Mesothelial cell of epicardium (in vitro differentiated cells): ENCODE data around the gene RHBDD1. TPM values are rescaled to one million over a fixed set of nuclear protein-coding genes. Genes with fewer than 3 reads are reported as not detected.

ENCODE experiments used
- DNase-seq, 2 experiments: peaks; one replicate each; pipeline ENCODE4 v3.0.0; 2021; ENCODE audit warnings: low spot score in 2 of 2; ENCODE audit not compliant: unreplicated experiment in 2 of 2
- H3K27ac Mint-ChIP-seq: 2 replicates; pipeline ENCODE4 v1.8.0; 2021; ENCODE audit warnings: mixed read lengths
- H3K27me3 Mint-ChIP-seq: 2 replicates; pipeline ENCODE4 v1.8.0; 2021; ENCODE audit warnings: low read depth, mixed read lengths
- H3K36me3 Mint-ChIP-seq: 2 replicates; pipeline ENCODE4 v1.8.0; 2021; ENCODE audit warnings: mixed read lengths
- H3K4me1 Mint-ChIP-seq: 2 replicates; pipeline ENCODE4 v1.8.0; 2021; ENCODE audit warnings: mixed read lengths
- H3K4me3 Mint-ChIP-seq: 2 replicates; pipeline ENCODE4 v1.8.0; 2021; ENCODE audit warnings: mild to moderate bottlenecking, moderate library complexity, mixed read lengths
- H3K9me3 Mint-ChIP-seq: 2 replicates; pipeline ENCODE4 v1.8.0; 2021; ENCODE audit warnings: mixed read lengths
- total RNA-seq: library from RNA; stranded (reverse); gene quantifications from 3 replicates; pipeline ENCODE4 v1.2.1, GENCODE V29; 2021
- TF ChIP-seq, protein P1 (sequence below): fragments of 200-600 bp; sonication (generic); IDR thresholded peaks from one replicate; pipeline ENCODE4 v1.5.0; 2021; ENCODE audit warnings: antibody characterized with exemption; ENCODE audit not compliant: unreplicated experiment

RHBDD1 gene
- total RNA-seq, 1 donor from 2014 or later: 42.2 TPM

DNA sequence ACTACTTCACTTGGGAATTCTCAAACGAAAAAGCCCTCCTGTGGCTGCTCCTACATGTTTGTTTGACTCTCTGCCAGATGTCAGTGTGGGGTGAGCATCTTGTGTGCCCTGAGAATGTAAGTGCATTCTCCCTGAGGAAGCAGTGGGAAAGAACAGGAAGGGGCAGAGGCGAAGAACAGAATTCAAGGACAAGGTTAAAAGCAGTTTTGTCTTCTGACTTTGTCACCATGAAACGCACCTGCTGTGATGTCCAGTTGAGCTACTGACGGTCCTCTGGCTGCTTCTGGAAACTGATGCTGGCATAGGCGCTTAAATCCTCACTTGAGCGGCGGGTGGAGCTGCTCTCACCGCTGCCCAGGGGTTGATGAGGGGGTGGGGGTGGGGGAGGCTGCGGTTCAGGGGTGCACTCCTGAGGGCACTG, 41.1 kb upstream of the RHBDD1 start:
- H3K27me3 Mint-ChIP-seq: no peaks in the 10 kb centered on the region
- DNase-seq: no peak
- peak overlapping the region; percentile 91 for H3K4me3 Mint-ChIP-seq
- peak overlapping the region; percentile 98 for H3K27ac Mint-ChIP-seq
- no peaks in the 10 kb centered on the region for H3K9me3 Mint-ChIP-seq
- H3K4me1 Mint-ChIP-seq: peaks cover 74% of the 10 kb centered on the region
- TF ChIP-seq, protein P1, sequence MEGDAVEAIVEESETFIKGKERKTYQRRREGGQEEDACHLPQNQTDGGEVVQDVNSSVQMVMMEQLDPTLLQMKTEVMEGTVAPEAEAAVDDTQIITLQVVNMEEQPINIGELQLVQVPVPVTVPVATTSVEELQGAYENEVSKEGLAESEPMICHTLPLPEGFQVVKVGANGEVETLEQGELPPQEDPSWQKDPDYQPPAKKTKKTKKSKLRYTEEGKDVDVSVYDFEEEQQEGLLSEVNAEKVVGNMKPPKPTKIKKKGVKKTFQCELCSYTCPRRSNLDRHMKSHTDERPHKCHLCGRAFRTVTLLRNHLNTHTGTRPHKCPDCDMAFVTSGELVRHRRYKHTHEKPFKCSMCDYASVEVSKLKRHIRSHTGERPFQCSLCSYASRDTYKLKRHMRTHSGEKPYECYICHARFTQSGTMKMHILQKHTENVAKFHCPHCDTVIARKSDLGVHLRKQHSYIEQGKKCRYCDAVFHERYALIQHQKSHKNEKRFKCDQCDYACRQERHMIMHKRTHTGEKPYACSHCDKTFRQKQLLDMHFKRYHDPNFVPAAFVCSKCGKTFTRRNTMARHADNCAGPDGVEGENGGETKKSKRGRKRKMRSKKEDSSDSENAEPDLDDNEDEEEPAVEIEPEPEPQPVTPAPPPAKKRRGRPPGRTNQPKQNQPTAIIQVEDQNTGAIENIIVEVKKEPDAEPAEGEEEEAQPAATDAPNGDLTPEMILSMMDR: no peak
- peaks cover 20% of the 10 kb centered on the region for H3K36me3 Mint-ChIP-seq

- Mint-ChIP-seq H3K4me1 (peaks cover 72% of the 10 kb centered on the region), H3K4me3 (peak overlapping the region; percentile 91), H3K27me3 (no peaks in the 10 kb centered on the region), H3K9me3 (no peaks in the 10 kb centered on the region), H3K27ac (peak overlapping the region; percentile 98), H3K36me3 (peaks cover 20% of the 10 kb centered on the region)
- TF ChIP-seq, protein P1: no peak
- DNase-seq: no peak
These were observed 40.4 kb upstream of the RHBDD1 start for GRCh38 chr2:226795281-226796011.

GRCh38 chr2:226796012-226796839, 39.6 kb upstream of the RHBDD1 start:
- no peaks in the 10 kb centered on the region for H3K27me3 Mint-ChIP-seq
- peaks cover 72% of the 10 kb centered on the region for H3K4me1 Mint-ChIP-seq
- peak overlapping the region; percentile 91 for H3K4me3 Mint-ChIP-seq
- TF ChIP-seq, protein P1: no peak
- peak in 1 of 2 experiments; percentile 40 for DNase-seq
- no peaks in the 10 kb centered on the region for H3K9me3 Mint-ChIP-seq
- peaks cover 20% of the 10 kb centered on the region for H3K36me3 Mint-ChIP-seq
- peak overlapping the region; percentile 98 for H3K27ac Mint-ChIP-seq

- TF ChIP-seq, protein P1: no peak
- no peaks in the 10 kb centered on the region for H3K27me3 Mint-ChIP-seq
- no peaks in the 10 kb centered on the region for H3K9me3 Mint-ChIP-seq
- DNase-seq: peak in 1 of 2 experiments; percentile 44
- H3K4me1 Mint-ChIP-seq: peaks cover 75% of the 10 kb centered on the region
- peak overlapping the region; percentile 91 for H3K4me3 Mint-ChIP-seq
- H3K36me3 Mint-ChIP-seq: peaks cover 20% of the 10 kb centered on the region
- peak overlapping the region; percentile 87 for H3K27ac Mint-ChIP-seq
These were observed 39.0 kb upstream of the RHBDD1 start for GRCh38 chr2:226796840-226797288.

DNA sequence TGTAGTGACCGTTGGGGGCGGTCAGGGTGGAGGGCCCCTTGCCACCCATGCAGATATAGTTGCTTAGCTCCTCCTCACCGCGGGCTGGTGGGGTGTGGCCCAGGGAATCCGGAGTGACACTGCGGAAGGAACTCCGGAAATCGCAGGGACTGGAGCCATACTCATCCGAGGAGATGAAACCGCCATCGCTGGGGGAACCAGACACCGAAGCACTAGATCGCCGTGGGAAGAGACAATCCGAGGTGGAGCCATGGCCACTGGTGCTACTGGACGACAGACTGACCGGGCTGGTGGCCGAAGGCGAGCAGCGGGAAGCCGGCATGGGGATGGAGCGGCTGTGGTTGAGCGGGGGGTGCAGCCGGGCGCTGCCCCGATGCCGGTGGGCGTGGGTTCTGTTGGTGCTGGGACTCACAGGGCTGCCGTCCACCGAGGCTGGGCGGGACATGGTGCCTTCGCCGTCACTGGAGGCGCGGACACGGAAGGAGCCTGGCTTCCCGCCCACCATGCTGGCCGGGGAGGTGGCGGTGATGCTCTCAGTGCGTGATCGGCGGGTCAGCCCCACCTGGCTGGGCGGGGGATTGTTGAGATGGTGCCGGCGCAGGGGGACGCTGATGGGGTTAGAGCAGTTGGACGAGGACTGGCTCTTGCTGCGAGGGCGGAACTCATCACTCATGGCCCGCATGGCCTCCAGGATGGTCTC, 38.4 kb upstream of the RHBDD1 start:
- Mint-ChIP-seq H3K27ac (peak overlapping the region; percentile 94), H3K27me3 (no peaks in the 10 kb centered on the region), H3K4me3 (peak overlapping the region; percentile 91), H3K4me1 (peaks cover 71% of the 10 kb centered on the region), H3K36me3 (peaks cover 20% of the 10 kb centered on the region), H3K9me3 (no peaks in the 10 kb centered on the region)
- TF ChIP-seq, protein P1: no peak
- DNase-seq: peak; percentile 23 to 38
